GM13977 (cell line): ENCODE results near the gene PTPRCAP.

ENCODE experiments used
- DNase-seq: peaks from one replicate; pipeline ENCODE4 v3.0.0; 2012; ENCODE audit warnings: low spot score
- in situ Hi-C: fragments of 300-500 bp; cut with MboI; formaldehyde crosslinking; loops from one replicate; pipeline ENCODE4 v1.12.0; 2022; ENCODE audit warnings: low sequenced_read_pairs, low pct_unique_long_range_greater_than_20kb, mixed read lengths, inconsistent platforms; ENCODE audit not compliant: unreplicated experiment
- TF ChIP-seq, protein P1 (sequence below): IDR thresholded peaks from 2 replicates; pipeline ENCODE4 v1.5.1; 2012; ENCODE audit warnings: mild to moderate bottlenecking, control low read depth; ENCODE audit not compliant: insufficient read depth; ENCODE audit errors: extremely low read depth, missing control alignments

PTPRCAP gene

DNA sequence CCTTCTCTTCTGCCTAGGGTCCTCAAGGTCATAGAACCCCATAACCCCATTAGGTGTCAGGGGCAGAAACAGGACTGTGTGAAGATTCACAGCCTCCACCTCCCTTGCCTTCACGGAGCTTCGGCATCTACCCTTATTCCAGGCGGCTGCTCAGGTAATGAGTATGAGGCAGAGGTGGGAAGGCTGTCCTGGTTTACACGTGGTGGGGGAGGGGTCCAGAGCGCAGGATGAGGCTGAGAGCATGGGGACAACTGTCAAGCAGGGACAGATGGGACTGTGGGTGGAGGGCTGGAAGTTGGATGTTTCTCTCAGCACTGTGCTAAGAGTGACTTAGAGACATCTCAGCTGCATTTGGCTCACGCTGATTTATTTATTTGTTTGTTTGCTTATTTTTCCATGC lies 50.0 kb downstream of the PTPRCAP start:
- in situ Hi-C loops = loop anchor here (10.0 kb wide), 1 partner anchor 53 kb away; no protein-coding TSS in a partner anchor
- no peak for DNase-seq
- TF ChIP-seq, protein P1, sequence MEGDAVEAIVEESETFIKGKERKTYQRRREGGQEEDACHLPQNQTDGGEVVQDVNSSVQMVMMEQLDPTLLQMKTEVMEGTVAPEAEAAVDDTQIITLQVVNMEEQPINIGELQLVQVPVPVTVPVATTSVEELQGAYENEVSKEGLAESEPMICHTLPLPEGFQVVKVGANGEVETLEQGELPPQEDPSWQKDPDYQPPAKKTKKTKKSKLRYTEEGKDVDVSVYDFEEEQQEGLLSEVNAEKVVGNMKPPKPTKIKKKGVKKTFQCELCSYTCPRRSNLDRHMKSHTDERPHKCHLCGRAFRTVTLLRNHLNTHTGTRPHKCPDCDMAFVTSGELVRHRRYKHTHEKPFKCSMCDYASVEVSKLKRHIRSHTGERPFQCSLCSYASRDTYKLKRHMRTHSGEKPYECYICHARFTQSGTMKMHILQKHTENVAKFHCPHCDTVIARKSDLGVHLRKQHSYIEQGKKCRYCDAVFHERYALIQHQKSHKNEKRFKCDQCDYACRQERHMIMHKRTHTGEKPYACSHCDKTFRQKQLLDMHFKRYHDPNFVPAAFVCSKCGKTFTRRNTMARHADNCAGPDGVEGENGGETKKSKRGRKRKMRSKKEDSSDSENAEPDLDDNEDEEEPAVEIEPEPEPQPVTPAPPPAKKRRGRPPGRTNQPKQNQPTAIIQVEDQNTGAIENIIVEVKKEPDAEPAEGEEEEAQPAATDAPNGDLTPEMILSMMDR = no peak

DNA sequence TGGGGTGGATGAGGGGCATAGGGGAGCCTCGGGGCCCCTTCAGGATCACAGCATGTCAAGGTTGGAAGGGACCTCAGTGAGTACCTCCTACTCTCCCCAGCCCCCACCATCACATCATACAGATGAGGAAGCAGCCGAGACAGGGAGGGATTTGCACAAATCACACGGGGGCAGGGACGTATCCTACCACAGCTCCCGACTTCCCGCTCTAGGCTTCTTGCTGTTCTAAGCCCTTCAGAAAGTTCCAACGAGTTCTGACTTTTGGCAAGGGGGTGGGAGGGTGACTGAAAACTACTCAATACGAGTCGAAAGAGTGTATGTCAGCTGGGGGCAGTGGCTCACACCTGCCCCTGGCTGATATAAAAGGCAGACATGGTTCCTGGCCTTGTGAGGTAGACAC lies 50.4 kb downstream of the PTPRCAP start:
- no peak for DNase-seq
- in situ Hi-C loops = loop anchor here (10.0 kb wide), 1 partner anchor 52 kb away; no protein-coding TSS in a partner anchor
- TF ChIP-seq, protein P1 = no peak
